Fibroblast of gingiva (primary cell): ENCODE data around the gene CDH13.
A peak's percentile ranks its signal among the peaks of the same experiment; 100 is the strongest.

Experiments
- DNase-seq: peaks from one replicate; pipeline ENCODE4 v3.0.0-alpha.2; 2011; ENCODE audit warnings: low read depth

The CDH13 gene

GRCh38 chr16:82846806-82847205 lies 220.0 kb downstream of the CDH13 start:
- no peak for DNase-seq

- DNase-seq = no peak
Measured at GRCh38 chr16:82848013-82848412, 221.2 kb downstream of the CDH13 start.

- no peak for DNase-seq
Measured at GRCh38 chr16:82852388-82853008, 225.7 kb downstream of the CDH13 start.

- DNase-seq = peak; percentile 54
Measured at GRCh38 chr16:82855471-82855870, 228.7 kb downstream of the CDH13 start.

- DNase-seq = no peak
Measured at GRCh38 chr16:82857693-82858365, 231.1 kb downstream of the CDH13 start.

- DNase-seq = no peak
Measured at GRCh38 chr16:82859662-82860061, 232.9 kb downstream of the CDH13 start.

GRCh38 chr16:82860071-82860470 lies 233.3 kb downstream of the CDH13 start:
- no peak for DNase-seq

- DNase-seq = no peak
Measured at GRCh38 chr16:82862057-82862456, 235.3 kb downstream of the CDH13 start.

- DNase-seq = no peak
Measured at GRCh38 chr16:82864332-82865040, 237.7 kb downstream of the CDH13 start.

GRCh38 chr16:82865412-82865811 lies 238.6 kb downstream of the CDH13 start:
- no peak for DNase-seq

GRCh38 chr16:82867485-82867884 lies 240.7 kb downstream of the CDH13 start:
- no peak for DNase-seq

- DNase-seq = no peak
Measured at GRCh38 chr16:82874271-82874670, 247.5 kb downstream of the CDH13 start.

- DNase-seq = no peak
Measured at GRCh38 chr16:82874672-82875071, 247.9 kb downstream of the CDH13 start.

- no peak for DNase-seq
Measured at GRCh38 chr16:82876951-82877350, 250.2 kb downstream of the CDH13 start.

GRCh38 chr16:82878466-82878865 lies 251.7 kb downstream of the CDH13 start:
- DNase-seq = no peak

- DNase-seq = no peak
Measured at GRCh38 chr16:82880346-82880745, 253.6 kb downstream of the CDH13 start.

- DNase-seq = no peak
Measured at GRCh38 chr16:82881516-82881915, 254.7 kb downstream of the CDH13 start.

GRCh38 chr16:82882226-82882625 lies 255.5 kb downstream of the CDH13 start:
- no peak for DNase-seq

- DNase-seq = no peak
Measured at GRCh38 chr16:82882982-82883835, 256.4 kb downstream of the CDH13 start.

GRCh38 chr16:82884320-82884898 lies 257.6 kb downstream of the CDH13 start:
- DNase-seq = no peak

GRCh38 chr16:82886146-82886545 lies 259.4 kb downstream of the CDH13 start:
- DNase-seq = no peak

GRCh38 chr16:82888591-82889001 lies 261.8 kb downstream of the CDH13 start:
- peak; percentile 82 for DNase-seq
